ENCODE measurements around the gene MEF2D.

MEF2D gene

DNA sequence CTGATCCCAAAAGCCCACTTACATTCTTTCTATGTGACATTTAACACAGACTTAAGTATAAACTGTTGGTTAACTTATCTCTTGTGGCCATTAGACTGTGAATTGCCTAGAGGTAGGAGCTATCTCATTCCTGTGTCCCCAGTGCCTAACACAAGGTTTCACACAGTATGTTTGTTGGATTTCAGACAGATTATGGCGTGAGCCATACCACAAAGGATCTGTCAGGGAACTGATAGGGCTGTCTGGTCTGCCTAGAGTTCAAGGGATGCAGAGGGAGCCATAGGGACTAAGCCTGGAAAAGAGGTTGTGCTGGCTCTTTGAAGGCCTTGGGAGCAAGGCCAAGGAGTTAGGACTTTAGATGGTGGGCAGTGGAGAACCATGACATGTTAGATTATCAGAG lies 40.0 kb downstream of the MEF2D start:
- Histone ChIP-seq H3K4me1 (peaks cover 12% of the 10 kb centered on the region), H3K9me3 (no peaks in the 10 kb centered on the region), H3K27me3 (ENCODE audit: low read depth) (no peaks in the 10 kb centered on the region), H3K4me3 (no peak overlapping the region), H3K36me3 (replicated peaks) (no peaks in the 10 kb centered on the region)
- in situ Hi-C loops (cut with MboI; ENCODE audit: low sequenced_read_pairs) = no loop called here
- DNase-seq (ENCODE audit: low spot score in 2 of 2) = no peak

DNA sequence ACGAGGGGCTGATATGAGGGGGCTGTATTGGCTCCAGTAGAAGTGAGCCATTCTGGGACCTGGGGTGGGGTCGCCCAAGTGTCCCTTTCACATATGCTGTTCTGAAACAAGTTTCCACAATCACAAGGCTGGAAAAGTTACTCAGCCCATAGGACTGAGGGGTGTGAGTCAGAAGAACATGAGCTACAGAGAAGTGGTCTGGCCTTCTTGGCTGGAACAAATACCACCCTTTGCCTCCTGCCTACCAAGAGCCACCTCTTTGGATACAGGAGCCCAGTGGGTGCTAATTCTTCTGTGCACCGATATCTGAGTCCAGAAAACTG lies 42.4 kb downstream of the MEF2D start:
- Histone ChIP-seq H3K4me3 (no peak overlapping the region), H3K27me3 (ENCODE audit: low read depth) (no peaks in the 10 kb centered on the region), H3K36me3 (replicated peaks) (no peaks in the 10 kb centered on the region), H3K9me3 (no peaks in the 10 kb centered on the region), H3K4me1 (peaks cover 12% of the 10 kb centered on the region)
- in situ Hi-C loops (cut with MboI; ENCODE audit: low sequenced_read_pairs) = no loop called here
- DNase-seq (ENCODE audit: low spot score in 2 of 2) = no peak

DNA sequence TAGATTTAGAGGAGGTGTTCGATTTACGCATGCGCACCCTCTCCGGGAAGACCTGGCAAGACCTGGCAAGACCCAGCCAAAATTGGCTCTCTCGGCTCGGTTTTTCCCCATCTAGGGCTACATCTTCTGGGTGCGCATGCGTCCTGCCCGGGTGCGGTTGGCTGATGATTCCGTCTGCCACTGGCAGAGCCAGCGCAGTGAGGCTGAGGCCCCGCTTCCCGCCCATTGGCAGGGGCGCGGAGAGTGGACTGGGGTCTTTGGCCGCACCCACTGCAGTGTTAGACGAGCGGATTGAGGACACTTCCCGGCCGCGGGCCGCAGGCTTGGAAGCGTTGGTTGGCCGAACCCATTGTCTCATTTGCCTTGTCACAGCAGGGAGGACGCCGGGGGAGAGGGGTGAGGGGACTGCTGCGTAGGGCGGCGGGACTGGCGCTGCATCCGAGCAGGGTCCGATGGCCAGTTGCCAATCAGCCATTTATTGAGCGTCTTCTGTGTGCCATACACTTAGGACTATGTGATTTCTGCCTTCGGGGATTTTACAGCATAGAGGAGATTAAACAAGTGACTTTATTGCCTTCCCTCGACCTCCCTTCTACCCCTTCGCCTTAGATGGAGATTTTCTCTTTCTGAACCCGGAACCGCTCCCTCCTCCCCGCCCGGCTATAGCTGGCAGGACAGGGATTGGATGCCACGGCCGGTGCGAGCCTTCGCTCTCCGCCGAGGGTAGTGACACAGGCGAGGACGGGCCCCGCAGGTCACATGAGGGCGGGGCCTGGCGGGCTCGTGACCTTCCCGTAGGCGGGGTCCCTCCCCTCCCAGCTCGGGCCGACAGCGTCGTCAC lies 43.7 kb downstream of the MEF2D start:
- H3K27me3 ChIP-seq (ENCODE audit: low read depth) = peaks cover 1% of the 10 kb centered on the region; the same call in 1 of the 2 replicates
- H3K4me1 ChIP-seq = peaks cover 12% of the 10 kb centered on the region
- DNase-seq (ENCODE audit: low spot score in 2 of 2) = peak; percentile 95 to 98
- in situ Hi-C loops (cut with MboI; ENCODE audit: low sequenced_read_pairs) = no loop called here
- no peaks in the 10 kb centered on the region for H3K36me3 ChIP-seq (replicated peaks)
- H3K4me3 ChIP-seq = peak overlapping the region; percentile 33
- no peaks in the 10 kb centered on the region for H3K9me3 ChIP-seq

DNA sequence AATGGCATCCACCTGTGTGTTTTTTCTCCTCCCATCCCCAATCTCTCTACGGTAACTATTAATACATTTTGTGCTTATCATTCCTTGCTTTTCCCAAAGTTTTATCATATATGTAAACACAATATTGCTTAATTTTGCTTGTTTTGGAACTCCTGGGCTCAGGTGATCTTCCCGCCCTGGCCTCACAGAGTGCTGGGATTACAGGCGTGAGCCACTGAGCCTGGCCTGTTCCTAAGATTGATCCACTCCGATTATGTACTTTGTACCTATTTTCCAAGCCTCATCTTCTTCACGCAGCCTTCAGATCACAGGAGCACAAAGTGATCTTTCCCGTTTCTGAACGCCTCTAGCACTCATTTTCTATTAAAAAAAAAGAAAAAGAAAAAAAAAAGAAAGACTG lies 45.2 kb downstream of the MEF2D start:
- Histone ChIP-seq H3K27me3 (ENCODE audit: low read depth) (peaks cover 16% of the 10 kb centered on the region), H3K4me1 (peaks cover 12% of the 10 kb centered on the region), H3K36me3 (replicated peaks) (no peaks in the 10 kb centered on the region), H3K9me3 (no peaks in the 10 kb centered on the region), H3K4me3 (no peak overlapping the region)
- no peak for DNase-seq (ENCODE audit: low spot score in 2 of 2)
- in situ Hi-C loops (cut with MboI; ENCODE audit: low sequenced_read_pairs) = no loop called here

DNA sequence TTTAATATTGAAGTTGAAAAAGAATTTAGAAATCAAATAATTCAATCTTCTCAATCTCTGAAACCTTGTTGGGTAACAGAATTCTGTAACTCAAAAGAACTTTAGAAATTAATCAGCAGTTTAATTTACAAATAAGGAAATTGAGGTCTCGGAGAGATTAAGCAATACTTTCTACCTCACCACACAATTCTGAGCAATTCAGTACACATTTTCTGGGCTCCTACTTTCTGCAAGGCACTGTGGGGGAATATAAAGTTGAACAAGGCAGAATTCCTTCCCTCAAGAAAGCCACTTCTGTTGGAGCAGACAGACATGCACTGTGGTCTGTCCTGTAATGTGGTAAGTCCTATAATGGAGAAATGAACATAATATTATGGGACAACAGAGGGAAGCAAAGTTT lies 47.7 kb downstream of the MEF2D start:
- no peak overlapping the region for H3K4me3 ChIP-seq
- in situ Hi-C loops (cut with MboI; ENCODE audit: low sequenced_read_pairs) = no loop called here
- no peaks in the 10 kb centered on the region for H3K9me3 ChIP-seq
- peaks cover 12% of the 10 kb centered on the region for H3K4me1 ChIP-seq
- H3K27me3 ChIP-seq (ENCODE audit: low read depth) = peaks cover 23% of the 10 kb centered on the region
- no peaks in the 10 kb centered on the region for H3K36me3 ChIP-seq (replicated peaks)
- DNase-seq (ENCODE audit: low spot score in 2 of 2) = no peak

DNA sequence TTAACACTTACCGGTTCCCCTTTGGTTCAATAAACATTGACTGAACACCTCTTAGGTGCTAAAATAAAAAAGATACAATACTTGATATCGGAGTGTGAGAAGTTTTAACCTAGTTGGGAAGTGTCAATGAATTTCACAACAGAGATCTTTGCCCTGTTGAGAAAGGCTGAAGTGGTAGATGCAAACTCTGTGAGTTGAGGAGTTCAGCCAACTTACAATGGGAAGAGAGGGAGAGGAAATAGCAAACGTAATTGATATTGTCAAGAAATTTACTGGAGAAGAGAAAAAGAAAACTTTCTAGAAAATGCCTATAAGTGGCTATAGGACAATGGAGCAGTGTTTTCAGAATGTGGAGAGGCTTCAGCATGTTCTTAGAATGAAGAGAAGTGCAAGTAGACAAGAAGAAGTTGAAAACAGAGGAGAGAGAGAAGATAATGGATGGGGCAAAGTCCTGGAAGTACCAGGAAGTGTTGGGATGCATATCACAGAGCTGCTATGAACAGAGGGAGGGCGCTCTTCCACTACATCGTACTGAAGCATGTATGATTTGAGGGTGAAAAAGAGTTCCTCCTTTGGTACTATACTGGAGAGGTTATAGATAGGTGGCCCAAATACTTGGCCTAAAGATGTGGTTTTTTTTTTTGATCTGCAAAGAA lies 48.9 kb downstream of the MEF2D start:
- H3K36me3 ChIP-seq (replicated peaks) = no peaks in the 10 kb centered on the region
- H3K27me3 ChIP-seq (ENCODE audit: low read depth) = peaks cover 23% of the 10 kb centered on the region
- peaks cover 4% of the 10 kb centered on the region for H3K4me1 ChIP-seq
- H3K9me3 ChIP-seq = no peaks in the 10 kb centered on the region
- in situ Hi-C loops (cut with MboI; ENCODE audit: low sequenced_read_pairs) = no loop called here
- DNase-seq (ENCODE audit: low spot score in 2 of 2) = no peak
- no peak overlapping the region for H3K4me3 ChIP-seq

DNA sequence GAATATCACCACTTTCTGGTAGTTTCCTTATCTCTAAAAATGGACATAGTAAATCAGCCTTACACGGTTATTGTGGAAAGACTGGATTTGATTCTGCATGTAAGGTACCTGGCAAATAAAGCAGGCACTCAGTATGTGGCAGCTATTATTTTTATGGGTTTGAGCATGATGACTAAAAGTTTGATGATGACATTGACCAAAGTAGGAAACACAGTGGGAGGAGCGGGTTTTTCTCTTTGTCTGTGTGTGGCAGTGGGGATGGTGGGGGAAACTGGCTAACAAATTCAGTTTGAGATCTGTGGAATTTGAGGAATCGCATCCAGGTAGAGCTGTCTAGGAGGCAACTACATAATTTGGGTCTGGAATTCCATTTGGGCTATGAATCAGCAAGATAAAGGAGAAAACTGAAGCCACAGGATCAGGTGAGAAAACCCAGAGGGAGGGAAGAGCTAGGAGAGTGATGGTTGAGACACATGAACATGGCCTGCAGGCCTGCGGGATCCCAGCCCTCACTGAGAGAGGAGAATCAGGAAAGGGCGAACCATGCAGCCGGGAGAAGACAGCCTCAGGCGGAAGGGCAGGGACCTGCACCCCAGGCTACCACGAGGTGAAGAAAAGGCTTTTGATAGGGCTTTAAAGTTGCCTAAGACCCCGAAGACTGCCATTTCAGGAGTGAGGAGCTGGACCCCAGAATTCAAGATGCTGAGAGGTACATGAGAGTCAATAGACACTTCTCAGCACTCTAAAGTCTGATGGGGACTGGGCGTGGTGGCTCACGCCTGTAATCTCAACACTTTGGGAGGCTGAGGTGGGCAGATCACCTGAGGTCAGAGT lies 52.2 kb downstream of the MEF2D start:
- in situ Hi-C loops (cut with MboI; ENCODE audit: low sequenced_read_pairs) = no loop called here
- H3K36me3 ChIP-seq (replicated peaks) = no peaks in the 10 kb centered on the region
- no peak for DNase-seq (ENCODE audit: low spot score in 2 of 2)

DNA sequence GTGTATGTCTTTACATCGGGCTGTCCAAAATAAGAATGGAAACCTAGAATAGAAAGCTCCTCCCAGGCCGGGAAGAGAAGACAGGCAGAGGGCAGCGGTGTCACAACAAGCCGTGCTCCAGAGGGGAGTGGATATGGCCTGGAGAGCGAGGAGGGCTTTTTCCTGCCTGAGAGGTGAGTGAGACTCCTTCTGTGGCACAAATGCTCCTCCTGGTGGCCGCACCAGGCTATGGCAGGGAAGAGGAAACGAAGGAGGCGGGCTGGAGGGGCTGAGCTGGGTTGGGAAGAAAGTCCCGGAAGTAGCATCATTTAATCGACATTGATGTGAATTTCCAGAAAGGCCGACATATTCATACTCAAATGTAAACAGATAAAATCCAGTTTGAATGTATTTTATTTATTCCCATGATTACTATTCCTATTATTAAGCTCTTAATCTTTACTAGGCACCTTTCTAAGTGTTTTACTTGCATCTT lies 54.7 kb downstream of the MEF2D start:
- Histone ChIP-seq H3K4me1 (no peaks in the 10 kb centered on the region), H3K36me3 (replicated peaks) (no peaks in the 10 kb centered on the region), H3K27me3 (ENCODE audit: low read depth) (peaks cover 49% of the 10 kb centered on the region), H3K9me3 (no peaks in the 10 kb centered on the region), H3K4me3 (no peak overlapping the region)
- in situ Hi-C loops (cut with MboI; ENCODE audit: low sequenced_read_pairs) = no loop called here
- peak; percentile 84 to 93 for DNase-seq (ENCODE audit: low spot score in 2 of 2)

More for the DNA sequence above, 52.2 kb downstream of the MEF2D start:
- Histone ChIP-seq H3K4me3 (no peak overlapping the region), H3K27me3 (ENCODE audit: low read depth) (peaks cover 35% of the 10 kb centered on the region), H3K9me3 (no peaks in the 10 kb centered on the region), H3K4me1 (no peaks in the 10 kb centered on the region)

DNA sequence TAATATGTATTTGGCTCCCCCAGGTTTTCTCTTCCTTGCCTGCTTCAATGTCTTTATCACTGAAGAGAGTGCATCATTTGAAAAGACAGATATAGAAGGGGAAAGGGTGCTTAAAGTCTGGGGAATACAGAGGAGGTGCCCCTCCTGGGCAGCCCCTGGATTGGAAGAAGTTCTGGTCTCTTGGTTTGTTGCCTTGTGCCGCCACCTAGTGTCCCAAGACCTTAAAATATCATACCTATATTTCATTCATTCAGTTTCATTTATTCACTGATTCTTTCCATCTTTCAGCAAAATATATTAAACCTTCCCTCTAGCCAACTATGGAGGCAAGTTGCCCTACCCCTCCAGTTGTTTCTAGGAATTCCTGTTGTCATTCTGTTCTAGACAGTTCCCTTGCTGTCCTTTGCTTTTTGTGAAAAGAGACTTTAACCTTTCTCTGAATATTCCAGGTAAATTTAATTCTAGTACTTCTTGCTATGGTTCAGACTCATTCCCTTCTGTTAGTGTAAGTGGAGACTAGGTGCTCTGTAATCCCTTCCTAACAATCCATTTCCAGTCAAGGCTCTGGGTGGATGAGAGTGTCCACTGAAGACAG lies 56.1 kb downstream of the MEF2D start:
- in situ Hi-C loops (cut with MboI; ENCODE audit: low sequenced_read_pairs) = loop anchor here (5.0 kb wide), 1 partner anchor 57 kb away; no protein-coding TSS in a partner anchor
- DNase-seq (ENCODE audit: low spot score in 2 of 2) = peak; percentile 36 to 59
- Histone ChIP-seq H3K36me3 (replicated peaks) (no peaks in the 10 kb centered on the region), H3K4me3 (no peak overlapping the region), H3K27me3 (ENCODE audit: low read depth) (peaks cover 56% of the 10 kb centered on the region), H3K9me3 (no peaks in the 10 kb centered on the region), H3K4me1 (peaks cover 6% of the 10 kb centered on the region)

DNA sequence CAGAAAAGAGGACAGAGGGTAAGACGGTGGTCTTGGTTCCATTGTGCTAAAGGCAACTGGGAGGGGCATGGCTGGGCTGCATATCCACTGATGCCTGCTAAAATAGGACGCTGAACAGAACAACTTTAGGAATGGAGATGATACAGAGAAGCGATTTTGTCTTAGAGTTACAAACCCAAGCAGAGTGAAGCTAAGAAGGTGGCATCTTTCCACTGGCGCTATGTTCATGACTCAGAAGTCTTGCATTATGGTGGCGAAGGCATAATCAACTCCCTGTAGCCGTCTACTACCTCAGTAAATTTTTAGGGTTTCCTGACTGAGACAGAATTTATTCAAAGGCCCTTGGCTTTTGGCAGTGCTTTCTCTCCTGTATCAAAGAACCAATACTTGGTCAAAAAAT lies 57.3 kb downstream of the MEF2D start:
- Histone ChIP-seq H3K27me3 (ENCODE audit: low read depth) (peaks cover 63% of the 10 kb centered on the region), H3K4me3 (no peak overlapping the region), H3K9me3 (no peaks in the 10 kb centered on the region), H3K4me1 (peaks cover 8% of the 10 kb centered on the region), H3K36me3 (replicated peaks) (no peaks in the 10 kb centered on the region)
- in situ Hi-C loops (cut with MboI; ENCODE audit: low sequenced_read_pairs) = loop anchor here (5.0 kb wide), 1 partner anchor 56 kb away; no protein-coding TSS in a partner anchor
- DNase-seq (ENCODE audit: low spot score in 2 of 2) = no peak

DNA sequence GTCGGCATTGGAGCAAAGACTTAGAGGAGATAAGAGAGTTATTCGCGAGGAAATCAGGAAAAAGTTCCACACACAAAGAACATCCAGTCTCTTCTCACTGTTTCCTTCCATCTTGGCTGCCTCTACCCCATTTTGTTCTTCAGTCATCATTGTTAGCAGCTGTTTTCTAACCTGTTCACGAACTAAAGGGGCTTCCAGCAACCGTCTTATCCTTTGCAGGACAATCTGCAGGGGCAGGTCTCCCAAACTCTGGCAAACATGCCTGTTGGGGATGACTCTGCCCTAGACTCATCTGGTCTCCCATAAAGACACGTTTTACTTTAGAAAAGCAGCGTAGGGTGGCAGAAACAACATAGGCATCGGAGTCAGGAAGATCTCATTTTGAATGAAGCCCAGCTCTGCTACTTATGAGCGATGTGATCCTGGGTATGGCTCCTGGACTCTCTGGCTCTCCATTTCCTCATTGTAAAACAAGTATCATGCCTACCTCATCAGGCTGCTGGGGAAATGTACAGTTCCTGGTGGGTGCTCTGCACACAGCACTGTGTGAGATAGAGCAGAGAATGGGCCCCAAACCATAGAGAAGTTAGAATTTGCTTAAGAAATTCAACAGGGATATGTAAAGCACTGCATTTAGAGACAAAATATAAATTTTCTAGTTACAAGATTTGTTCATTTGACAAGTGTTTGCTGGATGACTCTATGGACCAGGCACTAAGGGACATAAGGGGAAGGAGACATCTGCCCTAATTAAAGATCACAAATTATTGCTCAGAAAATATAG lies 59.7 kb downstream of the MEF2D start:
- Histone ChIP-seq H3K4me3 (no peak overlapping the region), H3K36me3 (replicated peaks) (no peaks in the 10 kb centered on the region), H3K4me1 (peaks cover 8% of the 10 kb centered on the region), H3K9me3 (no peaks in the 10 kb centered on the region), H3K27me3 (ENCODE audit: low read depth) (peaks cover 86% of the 10 kb centered on the region)
- in situ Hi-C loops (cut with MboI; ENCODE audit: low sequenced_read_pairs) = loop anchor here (5.0 kb wide), 1 partner anchor 54 kb away; no protein-coding TSS in a partner anchor
- DNase-seq (ENCODE audit: low spot score in 2 of 2) = no peak

DNA sequence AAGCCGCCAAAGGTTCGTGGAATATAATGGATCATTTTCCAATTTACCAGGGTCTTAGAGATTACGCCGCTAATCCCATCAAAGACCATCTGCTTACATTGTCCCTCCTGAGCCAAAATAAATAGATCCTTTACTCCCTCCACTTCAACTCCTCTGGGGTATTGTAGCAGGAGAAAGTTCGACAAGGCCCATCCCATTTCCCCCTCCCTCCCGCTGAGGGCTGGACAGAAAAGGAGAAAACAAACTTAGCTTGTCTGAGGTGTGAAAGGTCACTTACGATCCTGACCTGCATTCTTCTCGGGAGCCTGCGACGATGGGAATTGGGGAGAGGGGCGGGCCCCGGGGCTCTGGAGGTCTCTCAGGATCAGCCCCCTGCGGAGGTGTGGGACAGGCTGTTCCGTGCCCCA lies 60.8 kb downstream of the MEF2D start:
- peaks cover 8% of the 10 kb centered on the region for H3K4me1 ChIP-seq

More for the DNA sequence above, 60.8 kb downstream of the MEF2D start:
- peaks cover 97% of the 10 kb centered on the region for H3K27me3 ChIP-seq (ENCODE audit: low read depth)
- no peaks in the 10 kb centered on the region for H3K36me3 ChIP-seq (replicated peaks)
- no peak overlapping the region for H3K4me3 ChIP-seq
- in situ Hi-C loops (cut with MboI; ENCODE audit: low sequenced_read_pairs) = loop anchor here (5.0 kb wide), 1 partner anchor 52 kb away; no protein-coding TSS in a partner anchor
- no peaks in the 10 kb centered on the region for H3K9me3 ChIP-seq
- DNase-seq (ENCODE audit: low spot score in 2 of 2) = peak; percentile 68 to 90

Data from HAP-1 (cell line).